SK-N-SH treated with all-trans-retinoic acid at 6 μM for 48 hours (cell line): Measurements from ENCODE around the gene ANKRD11.

ENCODE experiments used
- ATAC-seq: fragments of 200-7000 bp; cut with Tn5 transposase; 3 replicates; pipeline ENCODE4 v1.9.1; 2020; ENCODE audit warnings: mild to moderate bottlenecking, moderate library complexity
- ARNTL ChIP-seq: fragments of 450-650 bp; formaldehyde crosslinking; IDR thresholded peaks from 2 replicates; pipeline ENCODE4 v1.5.0; 2020; ENCODE audit warnings: low read depth, mild to moderate bottlenecking, moderate library complexity, borderline replicate concordance
- BACH2 ChIP-seq: fragments of 250-450 bp; sonication (Bioruptor Pico); IDR thresholded peaks from 2 replicates; pipeline ENCODE4 v1.9.0; 2021; ENCODE audit warnings: mild to moderate bottlenecking, borderline replicate concordance
- CREB5 ChIP-seq: fragments of 250-450 bp; sonication (Bioruptor Pico); IDR thresholded peaks from 2 replicates; pipeline ENCODE4 v1.5.1; 2020; ENCODE audit warnings: low read depth, mild to moderate bottlenecking, moderate library complexity
- CSDC2 ChIP-seq: fragments of 250-450 bp; sonication (Bioruptor Pico); IDR thresholded peaks from 2 replicates; pipeline ENCODE4 v1.5.0; 2020; ENCODE audit warnings: mild to moderate bottlenecking, moderate library complexity
- CSRNP3 ChIP-seq: fragments of 250-450 bp; sonication (Bioruptor Pico); IDR thresholded peaks from 2 replicates; pipeline ENCODE4 v1.5.1; 2021; ENCODE audit warnings: mild to moderate bottlenecking, moderate library complexity
- ESRRG ChIP-seq: fragments of 250-450 bp; sonication (Bioruptor Pico); IDR thresholded peaks from 2 replicates; pipeline ENCODE4 v1.6.1; 2021; ENCODE audit warnings: mild to moderate bottlenecking
- GLIS3 ChIP-seq: fragments of 250-450 bp; sonication (Bioruptor Pico); IDR thresholded peaks from 2 replicates; pipeline ENCODE4 v1.5.0; 2020; ENCODE audit warnings: mild to moderate bottlenecking, moderate library complexity
- ISL1 ChIP-seq: fragments of 250-450 bp; sonication (Bioruptor Pico); IDR thresholded peaks from 2 replicates; pipeline ENCODE4 v2.1.2; 2022; ENCODE audit warnings: mild to moderate bottlenecking, moderate library complexity
- OSR1 ChIP-seq: fragments of 250-450 bp; sonication (Bioruptor Pico); IDR thresholded peaks from 2 replicates; pipeline ENCODE4 v1.8.0; 2022; ENCODE audit warnings: moderate library complexity, mild to moderate bottlenecking, inconsistent platforms
- PATZ1 ChIP-seq: fragments of 250-450 bp; sonication (Bioruptor Pico); IDR thresholded peaks from 2 replicates; pipeline ENCODE4 v1.8.0; 2020; ENCODE audit warnings: mild to moderate bottlenecking, moderate library complexity, borderline replicate concordance
- POU6F1 ChIP-seq: fragments of 250-450 bp; sonication (Bioruptor Pico); IDR thresholded peaks from 2 replicates; pipeline ENCODE4 v1.8.0; 2021; ENCODE audit warnings: low read depth, mild to moderate bottlenecking, moderate library complexity, borderline replicate concordance
- PPARA ChIP-seq: fragments of 250-450 bp; sonication (Bioruptor Pico); IDR thresholded peaks from 2 replicates; pipeline ENCODE4 v1.5.0; 2020; ENCODE audit warnings: mild to moderate bottlenecking, borderline replicate concordance
- RARB ChIP-seq: fragments of 250-450 bp; sonication (Bioruptor Pico); IDR thresholded peaks from 2 replicates; pipeline ENCODE4 v1.8.0; 2021; ENCODE audit warnings: mild to moderate bottlenecking, moderate library complexity
- SNAI2 ChIP-seq: fragments of 250-450 bp; sonication (Bioruptor Pico); IDR thresholded peaks from 2 replicates; pipeline ENCODE4 v1.5.0; 2020; ENCODE audit warnings: mild to moderate bottlenecking, moderate library complexity
- TCF4 ChIP-seq: fragments of 250-450 bp; sonication (Bioruptor Pico); IDR thresholded peaks from 2 replicates; pipeline ENCODE4 v1.8.0; 2021; ENCODE audit warnings: mild to moderate bottlenecking, moderate library complexity, borderline replicate concordance
- TSHZ2 ChIP-seq: fragments of 250-450 bp; sonication (Bioruptor Pico); IDR thresholded peaks from 2 replicates; pipeline ENCODE4 v1.5.0; 2020; ENCODE audit warnings: mild to moderate bottlenecking, moderate library complexity
- ZC3H10 ChIP-seq: fragments of 250-450 bp; sonication (Bioruptor Pico); IDR thresholded peaks from 2 replicates; pipeline ENCODE4 v1.5.1; 2021; ENCODE audit warnings: mild to moderate bottlenecking, moderate library complexity
- ZFP3 ChIP-seq: fragments of 250-450 bp; sonication (Bioruptor Pico); IDR thresholded peaks from 2 replicates; pipeline ENCODE4 v1.5.0; 2020; ENCODE audit warnings: mild to moderate bottlenecking, moderate library complexity
- ZFP30 ChIP-seq: fragments of 450-650 bp; formaldehyde crosslinking; IDR thresholded peaks from 2 replicates; pipeline ENCODE4 v1.5.0; 2022; ENCODE audit warnings: mild to moderate bottlenecking, moderate library complexity
- ZNF565 ChIP-seq: fragments of 450-650 bp; formaldehyde crosslinking; conservative IDR thresholded peaks from 2 replicates; pipeline ENCODE4 v1.5.0; 2020; ENCODE audit warnings: low read depth, mild to moderate bottlenecking, moderate library complexity
- ZNF70 ChIP-seq: fragments of 450-650 bp; formaldehyde crosslinking; IDR thresholded peaks from 2 replicates; pipeline ENCODE4 v1.5.0; 2020; ENCODE audit warnings: mild to moderate bottlenecking, moderate library complexity
- ZNF8 ChIP-seq: fragments of 450-650 bp; formaldehyde crosslinking; IDR thresholded peaks from 2 replicates; pipeline ENCODE4 v1.5.0; 2020; ENCODE audit warnings: mild to moderate bottlenecking, moderate library complexity

Gene ANKRD11

GRCh38 chr16:89475144-89475543, 15.2 kb downstream of the ANKRD11 start:
- no peak for ATAC-seq
- no peak for TF ChIP-seq BACH2 (CRISPR knock-in tag)
- no peak for TF ChIP-seq PPARA (CRISPR knock-in tag)
- no peak for TF ChIP-seq ZNF8
- TF ChIP-seq TCF4 = no peak
- no peak for TF ChIP-seq POU6F1 (CRISPR knock-in tag)
- TF ChIP-seq, all 23 proteins: peak for 0

- no peak for ATAC-seq
- TF ChIP-seq CREB5 (CRISPR knock-in tag) (no peak), ZC3H10 (no peak), CSRNP3 (no peak), GLIS3 (no peak), OSR1 (CRISPR knock-in tag) (no peak), SNAI2 (CRISPR knock-in tag) (no peak), TCF4 (no peak), ESRRG (CRISPR knock-in tag) (no peak), ZNF565 (CRISPR knock-in tag) (no peak), BACH2 (CRISPR knock-in tag) (no peak), POU6F1 (CRISPR knock-in tag) (no peak)
Measured at GRCh38 chr16:89473791-89474414, 16.5 kb downstream of the ANKRD11 start.

- no peak for TF ChIP-seq ZFP3 (CRISPR knock-in tag)
- TF ChIP-seq ISL1 = no peak
- no peak for TF ChIP-seq ZC3H10
- TF ChIP-seq ZNF70 (CRISPR knock-in tag) = no peak
- TF ChIP-seq POU6F1 (CRISPR knock-in tag) = no peak
- no peak for TF ChIP-seq PATZ1 (CRISPR knock-in tag)
- no peak for TF ChIP-seq ZFP30 (CRISPR knock-in tag)
- TF ChIP-seq RARB (CRISPR knock-in tag) = no peak
- no peak for TF ChIP-seq ZNF8
- no peak for TF ChIP-seq ARNTL (CRISPR knock-in tag)
- no peak for TF ChIP-seq GLIS3
- TF ChIP-seq PPARA (CRISPR knock-in tag) = no peak
- no peak for TF ChIP-seq BACH2 (CRISPR knock-in tag)
- TF ChIP-seq TCF4 = no peak
- no peak for TF ChIP-seq ZNF565 (CRISPR knock-in tag)
- no peak for TF ChIP-seq CSDC2
- TF ChIP-seq SNAI2 (CRISPR knock-in tag) = no peak
- TF ChIP-seq ESRRG (CRISPR knock-in tag) = no peak
- TF ChIP-seq TSHZ2 (CRISPR knock-in tag) = no peak
- ATAC-seq = no peak
Measured at GRCh38 chr16:89473136-89473712, 17.1 kb downstream of the ANKRD11 start.
